Astrocyte of the spinal cord (primary cell): ENCODE data around the gene ZNF599.

ENCODE experiments used
- DNase-seq: peaks from one replicate; pipeline ENCODE4 v3.0.0; 2011; ENCODE audit warnings: low read depth, low spot score
- H3K4me3 ChIP-seq: 2 replicates; pipeline ENCODE4 v1.5.1; 2011; ENCODE audit warnings: low read depth, mild to moderate bottlenecking, low read length, moderate library complexity
- in situ Hi-C: cut with HindIII; loops from 2 replicates; pipeline ENCODE4 v1.10.0; 2017; ENCODE audit warnings: low sequenced_read_pairs
- TF ChIP-seq, protein P1 (sequence below): IDR thresholded peaks from 2 replicates; pipeline ENCODE4 v1.5.1; 2012; ENCODE audit warnings: low read depth, mild to moderate bottlenecking, low read length, inconsistent platforms

ZNF599 gene

GRCh38 chr19:34778342-34778741 lies 5.3 kb upstream of the ZNF599 start:
- no peak overlapping the region for H3K4me3 ChIP-seq
- TF ChIP-seq, protein P1, sequence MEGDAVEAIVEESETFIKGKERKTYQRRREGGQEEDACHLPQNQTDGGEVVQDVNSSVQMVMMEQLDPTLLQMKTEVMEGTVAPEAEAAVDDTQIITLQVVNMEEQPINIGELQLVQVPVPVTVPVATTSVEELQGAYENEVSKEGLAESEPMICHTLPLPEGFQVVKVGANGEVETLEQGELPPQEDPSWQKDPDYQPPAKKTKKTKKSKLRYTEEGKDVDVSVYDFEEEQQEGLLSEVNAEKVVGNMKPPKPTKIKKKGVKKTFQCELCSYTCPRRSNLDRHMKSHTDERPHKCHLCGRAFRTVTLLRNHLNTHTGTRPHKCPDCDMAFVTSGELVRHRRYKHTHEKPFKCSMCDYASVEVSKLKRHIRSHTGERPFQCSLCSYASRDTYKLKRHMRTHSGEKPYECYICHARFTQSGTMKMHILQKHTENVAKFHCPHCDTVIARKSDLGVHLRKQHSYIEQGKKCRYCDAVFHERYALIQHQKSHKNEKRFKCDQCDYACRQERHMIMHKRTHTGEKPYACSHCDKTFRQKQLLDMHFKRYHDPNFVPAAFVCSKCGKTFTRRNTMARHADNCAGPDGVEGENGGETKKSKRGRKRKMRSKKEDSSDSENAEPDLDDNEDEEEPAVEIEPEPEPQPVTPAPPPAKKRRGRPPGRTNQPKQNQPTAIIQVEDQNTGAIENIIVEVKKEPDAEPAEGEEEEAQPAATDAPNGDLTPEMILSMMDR = no peak
- in situ Hi-C loops = no loop called here
- DNase-seq = no peak

DNA sequence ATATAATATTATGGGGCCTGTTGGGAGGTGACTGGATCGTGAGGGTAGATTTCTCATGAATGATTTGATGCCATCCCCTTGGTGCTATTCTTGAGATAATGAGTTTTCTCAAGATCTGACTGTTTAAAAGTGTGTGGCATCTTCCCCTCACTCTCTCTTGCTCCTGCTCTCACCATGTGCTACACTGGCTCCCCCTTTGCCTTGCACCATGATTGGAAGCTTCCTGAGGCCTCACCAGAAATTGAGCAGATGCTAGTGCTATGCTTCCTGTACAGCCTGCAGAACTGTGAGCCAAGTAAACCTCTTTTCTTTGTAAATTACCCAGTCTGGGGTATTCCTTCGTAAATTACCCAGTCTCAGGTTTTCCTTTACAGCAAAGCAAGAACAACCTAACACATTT lies 1.8 kb upstream of the ZNF599 start:
- H3K4me3 ChIP-seq = no peak overlapping the region
- DNase-seq = no peak
- TF ChIP-seq, protein P1 = no peak
- in situ Hi-C loops = no loop called here

- in situ Hi-C loops = no loop called here
- peak overlapping the region; percentile 87 for H3K4me3 ChIP-seq
- TF ChIP-seq, protein P1 = no peak
- DNase-seq = no peak
These were observed 495 bp upstream of the ZNF599 start for GRCh38 chr19:34773555-34773864.

DNA sequence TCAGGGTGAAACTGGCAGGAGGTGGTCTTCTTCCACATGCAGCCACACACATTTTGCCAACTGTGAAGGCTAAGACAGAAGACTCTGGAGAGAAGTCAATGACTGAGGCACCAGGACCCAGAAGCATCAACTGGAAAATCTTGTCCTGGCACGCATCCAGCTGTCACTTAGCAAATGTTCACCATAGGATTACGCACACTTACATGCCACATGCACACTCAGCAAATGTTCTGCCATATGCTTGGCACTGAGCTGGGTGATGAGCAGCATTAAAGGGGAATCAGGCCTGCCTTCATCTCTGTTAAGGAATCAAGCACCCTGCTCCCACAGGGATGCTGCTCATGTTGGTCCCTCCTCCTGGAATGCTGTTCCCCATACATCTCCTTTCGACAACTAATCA lies 5.1 kb downstream of the ZNF599 start:
- TF ChIP-seq, protein P1 = no peak
- in situ Hi-C loops = no loop called here
- no peak for DNase-seq
- H3K4me3 ChIP-seq = no peak overlapping the region

DNA sequence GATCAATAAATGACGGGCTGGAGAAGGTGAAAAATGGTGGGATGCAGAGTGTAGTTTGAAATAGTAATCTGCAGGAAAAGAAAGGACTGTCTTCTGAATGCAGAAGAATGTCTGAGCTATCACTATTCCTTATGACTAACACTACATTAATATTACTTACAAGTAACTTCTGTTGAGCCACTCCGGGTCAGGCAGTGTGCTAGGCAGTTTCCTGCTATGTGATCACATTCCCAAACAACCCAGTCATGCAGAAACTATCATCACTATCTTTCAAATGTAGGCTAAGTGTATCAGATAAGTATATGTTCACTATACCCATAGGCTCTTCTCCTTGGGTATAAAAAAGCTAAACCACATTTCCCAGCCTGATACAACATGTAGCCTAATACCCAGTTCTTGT lies 6.6 kb downstream of the ZNF599 start:
- no peak overlapping the region for H3K4me3 ChIP-seq
- in situ Hi-C loops = no loop called here
- TF ChIP-seq, protein P1 = no peak
- DNase-seq = no peak

GRCh38 chr19:34759218-34759917 lies 13.6 kb downstream of the ZNF599 start:
- no peak overlapping the region for H3K4me3 ChIP-seq
- no peak for DNase-seq
- TF ChIP-seq, protein P1 = no peak
- in situ Hi-C loops = no loop called here
